ENCODE results near the gene FAM3D.

DNA sequence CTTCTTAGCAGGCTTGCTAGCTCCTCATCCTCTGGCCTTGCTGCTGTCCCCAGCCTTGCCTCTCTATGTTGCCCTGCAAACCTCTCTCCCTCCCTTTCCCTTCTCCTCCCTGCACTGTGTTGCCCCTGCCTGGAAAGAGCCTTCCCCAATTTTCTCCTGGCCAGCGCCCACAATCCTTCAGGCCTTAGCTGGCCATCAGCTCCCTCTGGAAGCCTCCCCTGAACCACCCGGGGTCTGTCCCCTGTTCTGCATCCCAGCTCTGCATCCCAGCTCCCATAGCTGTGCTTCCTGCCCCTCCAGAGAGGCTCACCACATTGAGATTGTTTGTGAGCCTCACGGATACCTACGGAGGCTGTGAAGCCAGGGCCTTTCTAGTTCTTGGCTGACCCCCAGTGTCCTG is 23.7 kb downstream of the FAM3D start:
- TF ChIP-seq, protein P1, sequence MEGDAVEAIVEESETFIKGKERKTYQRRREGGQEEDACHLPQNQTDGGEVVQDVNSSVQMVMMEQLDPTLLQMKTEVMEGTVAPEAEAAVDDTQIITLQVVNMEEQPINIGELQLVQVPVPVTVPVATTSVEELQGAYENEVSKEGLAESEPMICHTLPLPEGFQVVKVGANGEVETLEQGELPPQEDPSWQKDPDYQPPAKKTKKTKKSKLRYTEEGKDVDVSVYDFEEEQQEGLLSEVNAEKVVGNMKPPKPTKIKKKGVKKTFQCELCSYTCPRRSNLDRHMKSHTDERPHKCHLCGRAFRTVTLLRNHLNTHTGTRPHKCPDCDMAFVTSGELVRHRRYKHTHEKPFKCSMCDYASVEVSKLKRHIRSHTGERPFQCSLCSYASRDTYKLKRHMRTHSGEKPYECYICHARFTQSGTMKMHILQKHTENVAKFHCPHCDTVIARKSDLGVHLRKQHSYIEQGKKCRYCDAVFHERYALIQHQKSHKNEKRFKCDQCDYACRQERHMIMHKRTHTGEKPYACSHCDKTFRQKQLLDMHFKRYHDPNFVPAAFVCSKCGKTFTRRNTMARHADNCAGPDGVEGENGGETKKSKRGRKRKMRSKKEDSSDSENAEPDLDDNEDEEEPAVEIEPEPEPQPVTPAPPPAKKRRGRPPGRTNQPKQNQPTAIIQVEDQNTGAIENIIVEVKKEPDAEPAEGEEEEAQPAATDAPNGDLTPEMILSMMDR (IDR thresholded peaks at IDR 0.05) = no peak
- TF ChIP-seq EZH2phosphoT487 (IDR thresholded peaks at IDR 0.05; ENCODE audit: borderline replicate concordance, low read depth) (no peak), TAF1 (IDR thresholded peaks at IDR 0.05; ENCODE audit: borderline replicate concordance, low read depth, low read length) (no peak), FOXJ3 (CRISPR knock-in tag; IDR thresholded peaks at IDR 0.05) (no peak)
- TF ChIP-seq, protein P2, sequence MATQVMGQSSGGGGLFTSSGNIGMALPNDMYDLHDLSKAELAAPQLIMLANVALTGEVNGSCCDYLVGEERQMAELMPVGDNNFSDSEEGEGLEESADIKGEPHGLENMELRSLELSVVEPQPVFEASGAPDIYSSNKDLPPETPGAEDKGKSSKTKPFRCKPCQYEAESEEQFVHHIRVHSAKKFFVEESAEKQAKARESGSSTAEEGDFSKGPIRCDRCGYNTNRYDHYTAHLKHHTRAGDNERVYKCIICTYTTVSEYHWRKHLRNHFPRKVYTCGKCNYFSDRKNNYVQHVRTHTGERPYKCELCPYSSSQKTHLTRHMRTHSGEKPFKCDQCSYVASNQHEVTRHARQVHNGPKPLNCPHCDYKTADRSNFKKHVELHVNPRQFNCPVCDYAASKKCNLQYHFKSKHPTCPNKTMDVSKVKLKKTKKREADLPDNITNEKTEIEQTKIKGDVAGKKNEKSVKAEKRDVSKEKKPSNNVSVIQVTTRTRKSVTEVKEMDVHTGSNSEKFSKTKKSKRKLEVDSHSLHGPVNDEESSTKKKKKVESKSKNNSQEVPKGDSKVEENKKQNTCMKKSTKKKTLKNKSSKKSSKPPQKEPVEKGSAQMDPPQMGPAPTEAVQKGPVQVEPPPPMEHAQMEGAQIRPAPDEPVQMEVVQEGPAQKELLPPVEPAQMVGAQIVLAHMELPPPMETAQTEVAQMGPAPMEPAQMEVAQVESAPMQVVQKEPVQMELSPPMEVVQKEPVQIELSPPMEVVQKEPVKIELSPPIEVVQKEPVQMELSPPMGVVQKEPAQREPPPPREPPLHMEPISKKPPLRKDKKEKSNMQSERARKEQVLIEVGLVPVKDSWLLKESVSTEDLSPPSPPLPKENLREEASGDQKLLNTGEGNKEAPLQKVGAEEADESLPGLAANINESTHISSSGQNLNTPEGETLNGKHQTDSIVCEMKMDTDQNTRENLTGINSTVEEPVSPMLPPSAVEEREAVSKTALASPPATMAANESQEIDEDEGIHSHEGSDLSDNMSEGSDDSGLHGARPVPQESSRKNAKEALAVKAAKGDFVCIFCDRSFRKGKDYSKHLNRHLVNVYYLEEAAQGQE (IDR thresholded peaks at IDR 0.05; ENCODE audit: low read depth, low read length) = no peak

All from SK-N-SH (cell line).